ENCODE data around the gene DPY19L2. TPM values are rescaled to one million over a fixed set of nuclear protein-coding genes. Genes with fewer than 3 reads are reported as not detected.
"Not testable (repeated sequence)": the region's sequence is repeated elsewhere in the genome, so short reads cannot be mapped to it uniquely, and the experiment has no call there.

The DPY19L2 gene
- polyA plus RNA-seq (2012; ENCODE audit: insufficient read depth, insufficient read length, low read depth), result 9.1 TPM

DNA sequence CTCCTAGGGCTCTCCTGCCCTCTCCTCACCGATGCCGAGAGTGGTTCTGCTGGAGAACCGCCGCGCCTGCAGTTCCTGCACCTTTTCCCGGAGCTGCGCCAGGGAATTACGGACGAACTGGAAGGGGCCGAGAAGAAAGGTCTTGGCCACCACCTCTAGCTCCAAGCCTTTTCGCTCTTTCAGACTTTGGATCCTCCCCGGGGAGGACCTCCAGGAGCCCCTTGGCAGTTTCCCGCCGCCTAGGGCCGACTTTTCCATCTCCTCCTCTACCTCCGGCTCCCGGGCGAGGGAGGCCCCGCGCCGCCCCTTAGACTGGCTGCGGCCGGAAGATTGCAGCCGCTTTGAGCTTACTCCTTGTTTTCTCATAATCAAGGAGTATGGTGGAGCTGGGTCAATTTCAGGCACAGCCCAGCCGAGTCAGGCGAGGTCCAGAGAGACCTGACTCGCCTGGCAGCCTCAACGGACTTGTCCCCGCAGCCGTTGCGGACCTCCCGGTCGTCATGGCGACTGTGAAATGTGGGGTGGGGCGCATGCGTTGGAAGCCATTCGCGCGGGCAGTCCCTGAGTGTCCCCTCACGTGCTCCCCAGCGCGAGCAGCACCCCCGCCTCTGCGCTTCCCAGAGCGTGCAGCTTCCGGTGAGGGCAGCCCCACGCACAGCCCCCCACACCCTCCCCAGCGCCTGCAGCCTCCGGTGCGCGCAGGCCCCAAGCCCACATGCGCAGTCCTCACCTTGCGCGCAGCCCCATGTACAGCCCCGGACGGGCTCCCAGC is at the start of gene DPY19L2:
Gene DPY19L2 (minus strand): TSS at position 466 of the 772 bp plus-strand sequence. CDS start 100 bp downstream, at position 366.
- H3K27me3 ChIP-seq, result no peaks in the 10 kb centered on the region
- TF ChIP-seq CTCF (IDR thresholded peaks at IDR 0.05; ENCODE audit: low read depth, low read length), result no peak
- H3K4me3 ChIP-seq (ENCODE audit: low read depth, low read length), result peak within 1 kb of the TSS; percentile 95
- H3K36me3 ChIP-seq, result no peaks in the 10 kb centered on the region
- H3K4me1 ChIP-seq, result no peaks in the 10 kb centered on the region
- no peaks in the 10 kb centered on the region for H3K9me3 ChIP-seq
- DNase-seq, result peak; percentile 88

- H3K4me3 ChIP-seq (ENCODE audit: low read depth, low read length); H3K9me3 ChIP-seq; DNase-seq; H3K36me3 ChIP-seq; H3K27me3 ChIP-seq; H3K4me1 ChIP-seq: not testable (repeated sequence)
Observed at GRCh38 chr12:63716891-63717290, 48.6 kb upstream of the DPY19L2 start.

DNA sequence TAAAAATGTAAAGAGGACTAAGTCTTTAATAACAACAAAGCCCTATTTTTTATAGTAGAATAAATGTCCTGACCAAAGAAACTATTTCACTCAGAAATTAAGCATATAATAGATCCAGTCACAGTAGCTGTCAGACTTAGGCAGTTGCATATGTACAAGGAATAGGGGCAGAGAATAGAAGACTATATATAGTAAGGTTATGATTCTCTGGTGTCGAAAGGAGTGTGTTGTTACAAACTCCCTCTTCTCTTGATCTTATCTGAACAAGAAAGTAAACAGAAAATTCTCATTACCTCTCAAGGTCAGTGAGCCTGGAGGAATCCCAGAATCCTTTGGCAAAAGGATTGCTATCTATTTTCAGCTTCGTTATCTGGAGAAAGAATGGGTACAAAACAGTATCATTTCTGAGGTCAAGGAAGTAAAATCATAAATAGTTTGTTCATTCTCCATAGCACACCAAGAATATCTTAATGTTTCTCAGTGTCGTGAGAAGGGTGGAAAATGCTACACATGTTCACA is 46.9 kb upstream of the DPY19L2 start:
- not testable (repeated sequence) for DNase-seq; H3K9me3 ChIP-seq; H3K4me1 ChIP-seq; H3K4me3 ChIP-seq (ENCODE audit: low read depth, low read length); H3K27me3 ChIP-seq; H3K36me3 ChIP-seq

DNA sequence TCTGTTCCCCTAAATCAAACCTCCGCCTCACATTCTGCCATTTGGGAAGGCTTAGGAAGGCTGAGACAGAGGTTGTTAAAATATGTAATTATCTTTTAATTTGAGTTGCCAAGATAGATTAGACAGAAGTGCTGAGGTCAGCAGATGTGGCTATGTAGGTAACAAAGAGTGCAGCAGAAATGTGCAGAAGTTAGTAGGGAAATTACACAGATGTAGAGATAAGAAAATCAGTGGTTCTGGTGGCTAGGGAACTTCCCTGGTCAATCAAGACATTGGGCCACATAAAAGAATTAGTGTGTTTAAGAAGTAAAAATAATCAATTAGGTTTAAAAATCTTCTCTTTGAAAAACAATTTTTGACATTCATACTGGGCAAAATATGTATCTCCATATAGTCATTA is 46.1 kb upstream of the DPY19L2 start:
- H3K36me3 ChIP-seq; DNase-seq; H3K27me3 ChIP-seq; H3K4me3 ChIP-seq (ENCODE audit: low read depth, low read length); H3K4me1 ChIP-seq; H3K9me3 ChIP-seq: not testable (repeated sequence)

- DNase-seq; H3K4me3 ChIP-seq (ENCODE audit: low read depth, low read length); H3K36me3 ChIP-seq; H3K4me1 ChIP-seq; H3K9me3 ChIP-seq; H3K27me3 ChIP-seq: not testable (repeated sequence)
Observed at GRCh38 chr12:63713681-63714075, 45.4 kb upstream of the DPY19L2 start.

DNA sequence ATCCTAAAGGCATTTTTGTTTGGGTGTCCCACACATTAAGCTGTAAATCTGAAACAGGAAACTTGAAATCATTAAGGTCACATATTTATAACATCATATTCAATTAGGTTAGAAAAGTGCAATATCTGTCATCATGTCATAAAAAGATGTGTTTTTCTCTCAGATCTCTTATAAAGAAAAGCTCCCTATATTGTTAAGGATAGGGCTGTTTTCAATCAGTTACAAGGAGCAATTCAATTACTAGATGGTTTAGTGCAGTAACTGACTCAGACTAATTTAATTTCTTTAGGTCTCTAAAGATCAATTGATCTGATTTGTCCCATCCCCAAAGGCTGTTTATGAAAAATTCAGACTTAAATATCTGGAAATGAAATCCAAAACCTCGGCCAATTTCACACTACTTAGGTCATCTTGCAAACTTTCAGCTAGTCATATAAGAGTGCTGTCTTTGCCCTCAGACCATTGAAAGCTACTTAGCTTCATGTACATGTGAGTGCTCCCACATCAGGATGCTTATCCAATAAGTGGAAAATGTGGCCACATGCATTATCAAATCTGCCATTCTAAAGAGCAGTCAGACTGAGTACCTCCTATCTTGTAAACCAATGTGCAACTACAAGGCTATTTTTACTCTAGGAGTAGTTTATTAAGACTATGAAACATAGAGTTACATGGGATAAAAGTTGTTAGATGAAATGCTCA is 44.8 kb upstream of the DPY19L2 start:
- not testable (repeated sequence) for H3K36me3 ChIP-seq; H3K4me1 ChIP-seq; H3K9me3 ChIP-seq; DNase-seq; H3K4me3 ChIP-seq (ENCODE audit: low read depth, low read length); H3K27me3 ChIP-seq

GRCh38 chr12:63712376-63712974 is 44.2 kb upstream of the DPY19L2 start:
- H3K4me3 ChIP-seq (ENCODE audit: low read depth, low read length); DNase-seq; H3K9me3 ChIP-seq; H3K27me3 ChIP-seq; H3K36me3 ChIP-seq; H3K4me1 ChIP-seq: not testable (repeated sequence)

DNA sequence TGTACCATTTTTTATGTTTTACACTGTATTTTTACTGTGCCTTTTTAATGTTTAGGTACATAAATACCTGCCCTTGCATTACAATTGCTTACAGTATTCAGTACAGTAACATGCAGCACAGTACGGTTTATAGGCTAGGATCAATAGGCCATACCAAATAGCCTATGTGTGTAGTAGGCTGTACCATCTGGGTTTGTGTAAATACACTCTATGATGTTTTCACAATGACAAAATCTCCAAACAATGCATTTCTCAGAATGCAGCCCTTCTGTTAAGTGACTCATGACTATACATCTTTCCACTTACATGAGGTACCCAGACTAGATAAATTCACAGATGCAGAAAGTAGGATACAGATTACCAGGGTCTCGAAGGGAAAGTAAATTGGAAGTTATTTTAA is 43.0 kb upstream of the DPY19L2 start:
- not testable (repeated sequence) for H3K27me3 ChIP-seq; H3K36me3 ChIP-seq; H3K4me3 ChIP-seq (ENCODE audit: low read depth, low read length); H3K4me1 ChIP-seq; H3K9me3 ChIP-seq; DNase-seq

DNA sequence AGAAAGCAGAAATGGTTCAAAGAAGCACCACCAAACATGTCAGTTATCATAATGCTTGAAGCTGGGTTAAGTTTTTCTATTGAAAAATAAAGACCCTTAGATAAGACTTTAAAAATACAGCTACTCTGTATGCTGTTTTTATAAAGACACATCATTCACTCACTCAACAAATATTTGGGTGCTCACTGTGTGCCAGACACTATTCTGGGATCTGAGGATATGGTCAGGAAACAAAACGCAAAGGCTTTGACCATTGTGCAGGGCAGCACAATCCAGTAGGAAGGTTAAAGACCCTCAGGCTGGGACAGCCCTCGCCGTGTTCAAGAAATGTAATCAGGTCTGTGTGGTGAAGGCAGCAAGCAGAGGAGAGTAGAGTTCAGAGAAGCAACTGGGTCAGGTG is 38.0 kb upstream of the DPY19L2 start:
- TF ChIP-seq CTCF (IDR thresholded peaks at IDR 0.05; ENCODE audit: low read depth, low read length), result no peak
- H3K4me1 ChIP-seq, result no peaks in the 10 kb centered on the region
- no peaks in the 10 kb centered on the region for H3K36me3 ChIP-seq
- no peak overlapping the region for H3K4me3 ChIP-seq (ENCODE audit: low read depth, low read length)
- H3K27me3 ChIP-seq, result no peaks in the 10 kb centered on the region
- H3K9me3 ChIP-seq, result no peaks in the 10 kb centered on the region
- DNase-seq, result no peak

- not testable (repeated sequence) for H3K4me3 ChIP-seq (ENCODE audit: low read depth, low read length); H3K36me3 ChIP-seq; H3K4me1 ChIP-seq; DNase-seq; H3K9me3 ChIP-seq; H3K27me3 ChIP-seq
Observed at GRCh38 chr12:63699678-63700382, 31.5 kb upstream of the DPY19L2 start.

- DNase-seq; H3K4me1 ChIP-seq; H3K36me3 ChIP-seq; H3K4me3 ChIP-seq (ENCODE audit: low read depth, low read length); H3K27me3 ChIP-seq; H3K9me3 ChIP-seq: not testable (repeated sequence)
Observed at GRCh38 chr12:63699011-63699410, 30.7 kb upstream of the DPY19L2 start.

DNA sequence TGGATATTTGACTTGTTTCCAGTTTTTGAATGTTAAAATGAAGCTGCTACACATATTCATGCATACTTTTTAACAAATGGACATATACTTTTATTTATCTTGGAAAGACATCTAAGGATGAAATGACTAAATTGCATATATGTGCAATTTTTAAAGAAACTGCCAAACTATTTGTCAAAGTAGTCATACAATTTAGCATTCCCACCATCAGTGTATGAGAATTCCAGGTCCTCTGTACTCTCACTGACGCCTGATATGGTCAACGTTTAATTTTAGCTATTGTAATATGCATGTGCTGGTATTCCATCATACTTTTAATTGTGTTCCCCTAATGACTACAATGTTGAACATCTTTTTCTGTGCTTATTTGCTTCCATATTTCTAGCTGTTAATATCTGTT is 22.5 kb upstream of the DPY19L2 start:
- not testable (repeated sequence) for H3K27me3 ChIP-seq

GRCh38 chr12:63689141-63689540 is 20.8 kb upstream of the DPY19L2 start:
- not testable (repeated sequence) for H3K27me3 ChIP-seq; H3K4me1 ChIP-seq; H3K4me3 ChIP-seq (ENCODE audit: low read depth, low read length); DNase-seq; H3K36me3 ChIP-seq; H3K9me3 ChIP-seq

More for the DNA sequence above, 22.5 kb upstream of the DPY19L2 start:
- not testable (repeated sequence) for H3K4me1 ChIP-seq; H3K36me3 ChIP-seq; DNase-seq; H3K4me3 ChIP-seq (ENCODE audit: low read depth, low read length); H3K9me3 ChIP-seq

All from BE2C (cell line).